ENCODE results near the gene PCAT7.
"Not testable (repeated sequence)": the region's sequence is repeated elsewhere in the genome, so short reads cannot be mapped to it uniquely, and the experiment has no call there.

GRCh38 chr9:94592683-94593082 lies 37.8 kb downstream of the PCAT7 start:
- not testable (repeated sequence) for TF ChIP-seq CTCF (conservative IDR thresholded peaks at IDR 0.05); EZH2 (IDR thresholded peaks at IDR 0.05; ENCODE audit: low read depth)
